Fibroblast of lung (primary cell): ENCODE measurements around the gene C1orf232.

Experiments
- EZH2 ChIP-seq: IDR thresholded peaks from 2 replicates; pipeline ENCODE4 v1.5.1; 2012; ENCODE audit warnings: low read length, control low read depth, mild to moderate bottlenecking; ENCODE audit errors: missing control alignments
- TF ChIP-seq, protein P1 (sequence below), 2 donors: IDR thresholded peaks in 1 of 2; conservative IDR thresholded peaks in 1 of 2; 1 replicate in 1 of 2; 2 replicates in 1 of 2; pipeline ENCODE4 v1.5.1; 2011 to 2012; ENCODE audit warnings: low read length in 2 of 2, control low read depth in 1 of 2, inconsistent platforms in 1 of 2, low read depth in 1 of 2, mild to moderate bottlenecking in 1 of 2

DNA sequence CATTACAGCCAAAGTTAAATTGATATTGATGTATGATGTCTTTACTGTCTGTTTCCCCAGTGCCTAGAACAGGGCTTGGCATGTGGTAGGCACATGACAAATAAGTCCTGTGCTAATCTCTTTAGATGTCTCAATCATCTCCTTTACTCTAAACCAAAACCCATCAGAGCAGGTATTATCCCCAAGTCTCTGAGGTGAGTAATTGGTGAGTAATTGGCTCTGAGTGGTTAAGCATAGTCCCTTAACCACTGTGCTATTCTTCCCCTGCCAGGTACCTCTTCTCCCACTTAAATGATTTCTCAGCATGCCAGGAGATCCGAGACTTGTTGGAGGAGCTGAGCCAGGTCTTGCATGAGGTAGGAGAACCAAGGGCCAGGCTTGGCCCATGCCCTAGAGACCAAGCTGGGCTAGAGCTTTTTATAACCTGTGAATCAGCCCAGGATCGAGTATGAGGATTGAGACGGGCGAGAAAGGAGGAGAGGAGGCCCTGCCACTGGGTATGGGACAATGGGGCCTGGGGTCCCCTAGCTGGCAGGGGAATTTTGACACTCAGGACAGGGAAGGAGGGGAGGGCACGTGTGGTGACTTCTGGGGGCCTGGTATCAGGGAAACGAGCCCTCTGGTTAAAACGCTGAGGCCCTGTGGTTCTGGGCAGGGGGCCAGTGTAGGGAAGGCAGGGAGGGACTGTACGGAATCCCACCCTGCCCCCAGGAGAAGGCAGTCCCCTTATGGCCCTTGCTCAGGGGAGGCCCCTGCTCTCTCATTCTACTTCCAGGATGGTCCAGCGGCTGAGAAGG is 13.0 kb upstream of the C1orf232 start:
- TF ChIP-seq, protein P1, sequence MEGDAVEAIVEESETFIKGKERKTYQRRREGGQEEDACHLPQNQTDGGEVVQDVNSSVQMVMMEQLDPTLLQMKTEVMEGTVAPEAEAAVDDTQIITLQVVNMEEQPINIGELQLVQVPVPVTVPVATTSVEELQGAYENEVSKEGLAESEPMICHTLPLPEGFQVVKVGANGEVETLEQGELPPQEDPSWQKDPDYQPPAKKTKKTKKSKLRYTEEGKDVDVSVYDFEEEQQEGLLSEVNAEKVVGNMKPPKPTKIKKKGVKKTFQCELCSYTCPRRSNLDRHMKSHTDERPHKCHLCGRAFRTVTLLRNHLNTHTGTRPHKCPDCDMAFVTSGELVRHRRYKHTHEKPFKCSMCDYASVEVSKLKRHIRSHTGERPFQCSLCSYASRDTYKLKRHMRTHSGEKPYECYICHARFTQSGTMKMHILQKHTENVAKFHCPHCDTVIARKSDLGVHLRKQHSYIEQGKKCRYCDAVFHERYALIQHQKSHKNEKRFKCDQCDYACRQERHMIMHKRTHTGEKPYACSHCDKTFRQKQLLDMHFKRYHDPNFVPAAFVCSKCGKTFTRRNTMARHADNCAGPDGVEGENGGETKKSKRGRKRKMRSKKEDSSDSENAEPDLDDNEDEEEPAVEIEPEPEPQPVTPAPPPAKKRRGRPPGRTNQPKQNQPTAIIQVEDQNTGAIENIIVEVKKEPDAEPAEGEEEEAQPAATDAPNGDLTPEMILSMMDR (conservative IDR thresholded peaks at IDR 0.05 in 1 of 2, IDR thresholded peaks at IDR 0.05 in 1 of 2; ENCODE audit: low read depth in 1 of 2, low read length in 2 of 2) = no peak
- TF ChIP-seq EZH2 = no peak
